ENCODE data around the gene LRRC37A2.
"Not testable (repeated sequence)": the region's sequence is repeated elsewhere in the genome, so short reads cannot be mapped to it uniquely, and the experiment has no call there.

Gene LRRC37A2

GRCh38 chr17:46598344-46598931, 86.2 kb downstream of the LRRC37A2 start:
- not testable (repeated sequence) for DNase-seq (ENCODE audit: low spot score)

- not testable (repeated sequence) for DNase-seq (ENCODE audit: low spot score)
Observed at GRCh38 chr17:46600767-46601166, 88.5 kb downstream of the LRRC37A2 start.

DNA sequence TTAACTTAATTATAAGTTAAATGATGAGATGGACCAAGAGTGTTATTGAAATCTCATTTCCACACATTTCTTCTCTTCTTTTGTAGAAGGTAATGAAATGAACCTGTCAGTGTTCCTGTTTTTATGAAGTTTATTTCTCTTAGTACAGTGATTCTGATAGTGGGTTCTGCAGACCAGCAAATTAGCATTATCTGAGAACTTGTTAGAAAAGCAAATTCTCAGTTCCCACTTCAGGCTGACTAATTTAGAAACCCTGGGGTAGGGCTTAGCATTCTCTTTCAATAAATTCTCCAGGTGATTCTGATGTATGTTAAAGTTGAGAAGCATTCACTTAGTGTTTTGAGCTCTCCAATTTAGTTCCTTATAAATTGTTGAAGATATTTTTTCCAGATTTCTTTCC, 90.9 kb downstream of the LRRC37A2 start:
- DNase-seq (ENCODE audit: low spot score), result not testable (repeated sequence)
